Endothelial cell of umbilical vein (primary cell): ENCODE data around the gene SLC5A9.

Experiments
- EZH2 ChIP-seq: IDR thresholded peaks from 2 replicates; pipeline ENCODE4 v1.6.1; 2012; ENCODE audit warnings: borderline replicate concordance, low read depth, mild to moderate bottlenecking, moderate library complexity, low read length, inconsistent platforms; ENCODE audit not compliant: severe bottlenecking
- GATA2 ChIP-seq: IDR thresholded peaks from 2 replicates; pipeline ENCODE4 v1.7.0; 2011; ENCODE audit warnings: low read depth, mild to moderate bottlenecking, moderate library complexity, mixed read lengths, low read length; ENCODE audit not compliant: insufficient read length, insufficient read depth
- MYC ChIP-seq: IDR thresholded peaks from one replicate; pipeline ENCODE4 v1.6.1; 2011; ENCODE audit warnings: mild to moderate bottlenecking, low read depth, low read length
- POLR2A ChIP-seq: IDR thresholded peaks from 2 replicates; pipeline ENCODE4 v1.6.1; 2012; ENCODE audit warnings: low read depth, mild to moderate bottlenecking, control low read depth, low read length
- POLR2AphosphoS5 ChIP-seq: IDR thresholded peaks from 2 replicates; pipeline ENCODE4 v1.6.1; 2012; ENCODE audit warnings: low read depth, mild to moderate bottlenecking, control low read depth, low read length, moderate library complexity; ENCODE audit not compliant: insufficient read depth
- TF ChIP-seq, protein P1 (sequence below), 2 donors: IDR thresholded peaks; 1 replicate in 1 of 2; 2 replicates in 1 of 2; pipeline ENCODE4 v1.5.1; 2011; ENCODE audit warnings: low read length in 2 of 2, mild to moderate bottlenecking in 2 of 2, moderate library complexity in 2 of 2, control low read depth in 1 of 2, inconsistent platforms in 1 of 2, low read depth in 1 of 2; ENCODE audit not compliant: insufficient read depth in 1 of 2; ENCODE audit errors: extremely low read depth in 1 of 2

DNA sequence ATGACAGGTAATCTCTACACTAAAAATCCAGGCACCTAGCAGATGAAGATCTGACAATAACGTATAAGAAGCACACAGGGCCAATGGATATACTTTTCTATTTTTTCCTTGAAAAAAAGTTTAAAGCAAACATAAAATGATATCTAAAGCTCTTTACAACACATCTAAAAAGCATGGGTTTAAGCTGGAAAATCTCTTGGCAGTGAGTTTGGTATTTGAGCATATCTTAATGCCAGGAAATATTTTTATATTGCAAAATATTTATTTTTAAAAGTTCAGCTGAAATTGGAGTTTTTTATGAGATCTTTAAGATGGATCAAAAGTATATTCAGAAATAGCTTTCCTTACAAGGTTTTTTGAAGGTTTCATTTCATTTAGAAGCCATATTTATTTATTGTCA is 40.5 kb downstream of the SLC5A9 start:
- TF ChIP-seq POLR2A (no peak), POLR2AphosphoS5 (no peak), EZH2 (no peak), MYC (no peak), GATA2 (no peak)
- TF ChIP-seq, protein P1, sequence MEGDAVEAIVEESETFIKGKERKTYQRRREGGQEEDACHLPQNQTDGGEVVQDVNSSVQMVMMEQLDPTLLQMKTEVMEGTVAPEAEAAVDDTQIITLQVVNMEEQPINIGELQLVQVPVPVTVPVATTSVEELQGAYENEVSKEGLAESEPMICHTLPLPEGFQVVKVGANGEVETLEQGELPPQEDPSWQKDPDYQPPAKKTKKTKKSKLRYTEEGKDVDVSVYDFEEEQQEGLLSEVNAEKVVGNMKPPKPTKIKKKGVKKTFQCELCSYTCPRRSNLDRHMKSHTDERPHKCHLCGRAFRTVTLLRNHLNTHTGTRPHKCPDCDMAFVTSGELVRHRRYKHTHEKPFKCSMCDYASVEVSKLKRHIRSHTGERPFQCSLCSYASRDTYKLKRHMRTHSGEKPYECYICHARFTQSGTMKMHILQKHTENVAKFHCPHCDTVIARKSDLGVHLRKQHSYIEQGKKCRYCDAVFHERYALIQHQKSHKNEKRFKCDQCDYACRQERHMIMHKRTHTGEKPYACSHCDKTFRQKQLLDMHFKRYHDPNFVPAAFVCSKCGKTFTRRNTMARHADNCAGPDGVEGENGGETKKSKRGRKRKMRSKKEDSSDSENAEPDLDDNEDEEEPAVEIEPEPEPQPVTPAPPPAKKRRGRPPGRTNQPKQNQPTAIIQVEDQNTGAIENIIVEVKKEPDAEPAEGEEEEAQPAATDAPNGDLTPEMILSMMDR (IDR thresholded peaks at IDR 0.05; ENCODE audit: extremely low read depth in 1 of 2, insufficient read depth in 1 of 2, low read depth in 1 of 2, low read length in 2 of 2): no peak
